Fibroblast of skin of abdomen (primary cell): Measurements from ENCODE around the gene U2AF1L4.

Experiments used
- DNase-seq: peaks from one replicate; pipeline ENCODE4 v3.0.0-alpha.2; 2013

Gene U2AF1L4

GRCh38 chr19:35740423-35741202 lies 4.6 kb downstream of the U2AF1L4 start:
- peak; percentile 96 for DNase-seq

DNA sequence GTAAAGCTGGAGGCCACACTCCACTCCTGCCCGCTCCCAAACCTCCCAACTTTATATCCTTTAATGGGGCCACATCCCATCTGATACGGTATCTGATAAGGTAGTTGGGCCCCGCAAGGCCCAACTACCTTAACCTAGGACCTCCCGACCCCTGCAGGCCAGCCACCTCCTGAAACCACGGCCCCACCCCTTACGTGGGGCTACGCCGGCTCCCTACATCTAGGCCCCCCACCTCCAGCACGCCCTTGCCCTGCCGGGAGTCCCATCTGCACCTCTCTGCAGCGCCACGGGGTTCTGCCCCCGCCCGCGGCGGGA lies 5.2 kb downstream of the U2AF1L4 start:
- no peak for DNase-seq

- DNase-seq, result no peak
These were observed 5.7 kb downstream of the U2AF1L4 start for GRCh38 chr19:35739275-35740107.

GRCh38 chr19:35738887-35739229 lies 6.4 kb downstream of the U2AF1L4 start:
- DNase-seq, result no peak

GRCh38 chr19:35738021-35738886 lies 7.0 kb downstream of the U2AF1L4 start:
- DNase-seq, result no peak

DNA sequence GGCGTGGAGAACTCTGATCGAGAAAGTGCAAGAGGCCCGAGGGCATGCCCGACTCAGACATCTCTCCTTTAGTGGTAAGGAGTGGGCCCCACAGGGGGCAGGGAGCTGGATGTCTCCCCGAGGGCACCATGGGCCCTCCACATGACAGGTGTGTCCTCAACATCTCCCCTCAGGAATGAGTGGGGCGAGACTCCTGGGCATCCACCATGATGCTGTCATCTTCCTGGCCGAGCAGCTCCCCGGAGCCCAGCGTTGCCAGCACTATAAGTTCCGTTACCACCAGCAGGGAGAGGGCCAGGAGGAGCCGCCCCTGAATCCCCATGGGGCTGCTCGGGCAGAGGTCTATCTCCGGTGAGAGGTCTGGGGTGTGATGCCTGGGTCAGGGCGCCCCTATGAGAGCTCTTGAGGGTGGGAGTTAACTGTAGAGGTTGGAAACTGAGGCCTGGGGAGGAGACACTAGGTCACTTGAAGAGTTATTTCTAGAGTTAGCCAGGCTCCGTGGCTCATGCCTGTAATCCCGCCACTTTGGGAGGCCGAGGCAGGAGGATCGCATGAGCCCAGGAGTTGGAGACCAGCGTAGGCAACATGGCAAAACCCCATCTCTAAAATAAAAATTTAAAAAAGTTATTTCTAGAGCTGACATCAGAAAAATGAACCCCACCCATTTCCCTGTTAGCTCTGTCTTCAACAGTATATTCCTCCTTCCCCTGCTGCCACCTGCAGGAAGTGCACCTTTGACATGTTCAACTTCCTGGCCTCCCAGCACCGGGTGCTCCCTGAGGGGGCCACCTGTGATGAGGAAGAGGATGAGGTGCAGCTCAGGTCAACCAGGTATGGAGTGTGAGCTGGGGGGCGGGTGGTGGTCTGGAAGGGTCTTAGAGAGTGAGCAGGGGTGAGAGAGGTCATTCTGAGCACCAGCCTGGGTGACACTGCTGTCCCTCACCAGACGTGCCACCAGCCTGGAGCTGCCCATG lies 8.0 kb downstream of the U2AF1L4 start:
- DNase-seq, result no peak

GRCh38 chr19:35734889-35735288 lies 10.3 kb downstream of the U2AF1L4 start:
- DNase-seq, result no peak

DNA sequence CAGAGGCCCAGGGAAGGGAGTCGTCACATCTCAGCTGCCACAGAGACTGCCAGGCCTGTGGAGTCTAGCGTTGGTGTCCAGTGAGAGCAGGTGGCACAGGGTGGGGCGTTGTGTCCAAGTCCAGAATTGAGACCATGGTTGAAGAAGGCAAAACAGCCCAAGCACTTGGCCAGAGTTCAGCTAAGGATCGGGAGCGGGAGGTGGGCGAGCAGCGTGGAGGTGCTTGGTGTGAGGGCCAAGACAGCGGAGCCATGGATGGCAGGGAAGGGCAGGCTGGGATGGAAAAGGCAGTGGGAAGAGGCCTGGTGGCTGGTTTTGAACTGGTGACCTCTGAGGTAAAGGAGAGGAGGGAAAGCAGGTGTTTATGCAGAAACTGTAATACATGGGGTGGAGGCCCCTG lies 10.9 kb downstream of the U2AF1L4 start:
- DNase-seq, result no peak

DNA sequence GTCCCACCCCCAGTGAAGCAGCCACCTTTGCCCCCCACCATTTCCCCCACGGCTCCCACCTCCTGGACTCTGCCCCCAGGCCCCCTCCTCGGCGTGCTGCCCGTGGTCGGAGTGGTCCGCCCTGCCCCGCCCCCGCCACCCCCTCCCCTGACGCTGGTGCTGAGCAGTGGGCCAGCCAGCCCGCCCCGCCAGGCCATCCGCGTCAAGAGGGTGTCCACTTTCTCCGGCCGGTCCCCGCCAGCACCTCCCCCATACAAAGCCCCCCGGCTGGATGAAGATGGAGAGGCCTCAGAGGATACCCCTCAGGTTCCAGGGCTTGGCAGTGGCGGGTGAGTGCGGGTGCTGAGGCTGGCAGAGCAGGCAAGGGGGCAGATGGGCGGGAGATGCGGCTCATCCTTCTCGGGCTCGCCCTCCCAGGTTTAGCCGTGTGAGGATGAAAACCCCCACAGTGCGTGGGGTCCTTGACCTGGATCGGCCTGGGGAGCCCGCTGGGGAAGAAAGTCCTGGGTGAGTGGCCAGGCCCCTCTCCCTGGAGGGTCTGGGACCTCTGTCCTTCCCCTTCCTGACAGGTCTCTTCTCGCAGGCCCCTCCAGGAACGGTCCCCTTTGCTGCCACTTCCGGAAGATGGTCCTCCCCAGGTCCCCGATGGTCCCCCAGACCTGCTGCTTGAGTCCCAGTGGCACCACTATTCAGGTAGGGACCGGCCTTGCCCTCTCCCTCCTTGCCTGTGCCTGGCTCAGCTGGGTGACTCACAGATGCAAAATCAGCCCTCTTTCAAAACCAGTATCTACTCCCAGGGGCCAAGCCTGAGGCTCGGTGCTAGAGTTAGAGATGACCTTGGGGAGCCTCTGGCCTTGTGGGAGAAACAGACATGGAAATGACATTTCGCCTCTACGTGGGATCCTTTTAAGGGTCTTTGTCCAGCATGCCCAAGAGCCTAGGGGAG lies 11.8 kb downstream of the U2AF1L4 start:
- no peak for DNase-seq

- DNase-seq, result no peak
These were observed 12.6 kb downstream of the U2AF1L4 start for GRCh38 chr19:35732540-35733179.

DNA sequence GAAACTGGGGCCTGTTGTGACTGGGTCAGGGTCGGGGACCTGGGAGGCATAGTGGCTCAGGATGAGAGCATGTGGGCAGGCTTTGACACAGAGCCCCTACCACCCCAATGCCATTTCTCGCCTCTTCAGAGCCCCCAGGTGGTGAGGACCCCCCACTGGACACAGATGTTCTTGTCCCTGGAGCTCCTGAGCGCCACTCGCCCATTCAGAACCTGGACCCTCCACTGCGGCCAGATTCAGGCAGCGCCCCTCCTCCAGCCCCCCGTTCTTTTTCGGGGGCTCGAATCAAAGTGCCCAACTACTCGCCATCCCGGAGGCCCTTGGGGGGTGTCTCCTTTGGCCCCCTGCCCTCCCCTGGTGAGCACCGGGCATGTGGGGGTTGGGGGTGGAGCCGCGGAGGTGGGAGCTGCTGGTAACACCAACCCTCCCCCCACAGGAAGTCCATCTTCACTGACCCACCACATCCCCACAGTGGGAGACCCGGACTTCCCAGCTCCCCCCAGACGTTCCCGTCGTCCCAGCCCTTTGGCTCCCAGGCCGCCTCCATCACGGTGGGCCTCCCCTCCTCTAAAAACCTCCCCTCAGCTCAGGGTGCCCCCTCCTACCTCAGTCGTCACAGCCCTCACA lies 13.3 kb downstream of the U2AF1L4 start:
- DNase-seq, result no peak

DNA sequence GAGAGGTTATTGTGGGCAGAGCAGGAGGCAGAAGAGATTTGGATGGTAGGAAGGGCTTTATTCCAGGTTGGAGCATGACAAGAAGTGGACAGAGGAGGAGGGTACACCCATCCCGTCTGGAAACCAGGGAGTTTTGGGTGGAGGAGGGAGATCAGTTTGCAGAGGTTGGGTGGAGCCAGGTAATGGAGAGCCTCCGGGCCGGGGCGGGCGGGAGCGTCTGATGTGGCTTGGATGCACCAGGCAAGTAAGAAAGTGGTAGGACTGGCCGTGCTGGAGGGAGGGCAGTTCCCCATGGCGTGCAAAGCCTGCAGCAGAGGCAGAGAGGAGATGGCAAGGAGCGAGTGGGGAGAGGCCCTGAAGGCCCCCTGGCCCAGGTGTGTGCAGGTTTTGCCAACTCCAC lies 13.9 kb downstream of the U2AF1L4 start:
- DNase-seq, result no peak

DNA sequence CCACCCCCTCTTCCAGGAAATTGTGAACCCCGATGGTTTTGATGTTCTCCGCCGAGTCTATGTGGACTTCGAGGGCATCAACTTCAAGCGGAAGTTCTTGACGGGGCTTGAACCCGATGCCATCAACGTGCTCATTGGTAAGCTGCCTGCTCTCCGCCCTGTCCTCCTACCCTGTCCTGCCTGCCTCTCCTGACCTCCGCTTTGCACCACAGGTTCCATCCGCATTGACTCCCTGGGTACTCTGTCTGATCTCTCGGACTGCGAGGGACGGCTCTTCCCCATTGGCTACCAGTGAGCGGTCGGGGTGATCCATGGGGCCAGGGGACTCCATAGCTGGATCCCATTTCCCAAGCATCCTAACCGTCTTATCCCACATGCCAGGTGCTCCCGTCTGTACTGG lies 14.9 kb downstream of the U2AF1L4 start:
- DNase-seq, result no peak

DNA sequence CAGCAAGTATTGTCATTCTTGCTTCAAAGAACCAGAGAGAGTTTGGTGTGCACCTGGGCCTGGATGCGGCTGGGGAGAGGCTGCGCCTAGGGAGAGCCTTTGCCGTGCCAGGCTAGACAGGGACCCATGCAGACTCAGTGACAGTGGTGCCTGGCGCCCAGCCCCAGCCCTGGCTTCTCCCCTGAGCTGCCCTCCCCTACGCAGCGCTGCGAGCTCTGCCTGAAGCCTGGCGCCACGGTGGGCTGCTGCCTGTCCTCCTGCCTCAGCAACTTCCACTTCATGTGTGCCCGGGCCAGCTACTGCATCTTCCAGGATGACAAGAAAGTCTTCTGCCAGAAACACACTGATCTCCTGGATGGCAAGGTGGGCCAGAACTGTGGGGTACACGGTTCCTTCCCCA lies 15.5 kb downstream of the U2AF1L4 start:
- DNase-seq, result no peak

- DNase-seq, result no peak
These were observed 16.2 kb downstream of the U2AF1L4 start for GRCh38 chr19:35729021-35729420.

DNA sequence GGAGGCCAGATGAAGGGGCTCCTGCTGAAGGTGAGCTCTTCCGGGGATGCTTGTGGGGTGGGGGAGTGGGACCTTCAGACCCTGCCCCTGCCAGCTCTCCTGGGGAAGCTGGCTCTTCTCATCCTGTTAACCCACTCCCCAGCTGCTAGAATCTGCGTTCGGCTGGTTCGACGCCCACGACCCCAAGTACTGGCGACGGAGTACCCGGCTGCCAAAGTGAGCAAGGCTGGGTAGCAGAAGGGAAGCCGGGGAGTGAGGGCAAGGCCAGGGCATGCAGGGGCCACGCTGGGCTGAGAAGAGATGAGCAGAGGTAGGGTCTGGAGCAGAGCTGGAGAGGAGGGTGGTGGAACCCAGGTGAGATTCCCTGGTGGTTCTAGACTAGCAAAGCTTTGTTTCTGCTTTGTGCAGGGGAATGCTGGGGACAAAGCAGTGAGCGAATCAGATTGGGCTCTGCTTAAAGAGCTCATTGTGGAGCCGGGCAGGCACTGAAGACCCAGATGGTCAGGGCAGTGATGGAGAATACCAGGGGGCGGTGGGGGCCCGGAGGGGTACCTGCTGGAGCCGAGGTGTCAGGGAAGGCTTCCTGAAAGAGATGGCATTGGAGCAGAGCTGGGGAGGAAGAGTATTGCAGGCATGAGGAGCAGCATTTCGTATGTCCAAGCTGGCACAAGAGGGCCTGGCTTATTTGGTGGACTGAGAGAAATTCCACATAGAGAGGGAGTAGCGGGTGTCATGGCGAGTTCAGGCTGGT lies 17.1 kb downstream of the U2AF1L4 start:
- DNase-seq, result no peak

DNA sequence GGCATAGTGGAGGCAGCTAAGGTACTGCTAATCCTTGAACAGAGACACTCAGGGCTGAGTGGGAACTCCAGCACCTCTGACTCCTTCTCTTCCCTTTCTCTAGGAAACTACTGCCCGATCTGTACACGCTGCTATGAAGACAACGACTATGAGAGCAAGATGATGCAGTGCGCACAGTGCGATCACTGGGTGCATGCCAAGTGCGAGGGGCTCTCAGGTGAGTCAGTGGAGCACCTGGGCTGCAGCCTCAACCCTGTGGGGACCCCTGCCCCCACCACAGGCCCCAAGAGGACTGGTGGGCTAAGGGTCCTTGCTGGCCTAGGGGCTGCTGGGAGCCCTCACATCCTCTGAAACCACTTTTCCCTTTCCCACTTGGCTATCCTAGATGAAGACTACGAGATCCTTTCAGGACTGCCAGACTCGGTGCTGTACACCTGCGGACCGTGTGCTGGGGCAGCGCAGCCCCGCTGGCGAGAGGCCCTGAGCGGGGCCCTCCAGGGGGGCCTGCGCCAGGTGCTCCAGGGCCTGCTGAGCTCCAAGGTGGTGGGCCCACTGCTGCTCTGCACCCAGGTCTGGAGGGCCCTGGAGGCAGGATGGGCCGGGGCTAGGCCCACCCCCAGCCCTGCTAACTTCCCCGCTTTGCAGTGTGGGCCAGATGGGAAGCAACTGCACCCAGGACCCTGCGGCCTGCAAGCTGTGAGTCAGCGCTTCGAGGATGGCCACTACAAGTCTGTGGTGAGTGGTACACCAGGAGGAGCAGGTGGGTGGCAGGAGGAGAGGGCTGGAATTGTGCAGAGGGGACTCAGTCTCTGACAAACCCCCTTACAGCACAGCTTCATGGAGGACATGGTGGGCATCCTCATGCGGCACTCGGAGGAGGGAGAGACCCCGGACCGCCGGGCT lies 17.9 kb downstream of the U2AF1L4 start:
- DNase-seq, result no peak
